ENCODE results near the gene TULP4. TPM values are rescaled to one million over a fixed set of nuclear protein-coding genes. Genes with fewer than 3 reads are reported as not detected.

Gene TULP4
- total RNA-seq, 8 experiments from 2014 or later, result 54.0 to 195 (median 151) TPM

GRCh38 chr6:158485431-158485830 lies 173.2 kb downstream of the TULP4 start:
- ATAC-seq (replicated peaks in 6 of 8), result no peak
- Histone ChIP-seq H3K27ac (no peak overlapping the region), H3K4me3 (no peak overlapping the region), H3K4me1 (replicated peaks in 1 of 2) (no peaks in the 10 kb centered on the region)
- 80 to 100% (median 100%) methylated on average over 1 to 2 of the region's 2 CpGs; no CpG with 5 or more reads in 3 of the 10 experiments for WGBS, 10 experiments
- in situ Hi-C loops (cut with MboI; ENCODE audit: low pct_unique_long_range_greater_than_20kb in 2 of 9, low sequenced_read_pairs in 9 of 9, unreplicated experiment in 9 of 9), result no loop called here

- ATAC-seq (replicated peaks in 6 of 8), result peak in 7 of 8 experiments; percentile 21 to 99 (median 41)
- H3K4me3 ChIP-seq, result no peak overlapping the region
- H3K27ac ChIP-seq, result no peak overlapping the region
- in situ Hi-C loops (cut with MboI; ENCODE audit: low pct_unique_long_range_greater_than_20kb in 2 of 9, low sequenced_read_pairs in 9 of 9, unreplicated experiment in 9 of 9), result no loop called here
- no peaks in the 10 kb centered on the region for H3K4me1 ChIP-seq (replicated peaks in 1 of 2)
- 40 to 100% (median 81%) methylated on average over 1 to 5 of the region's 5 CpGs; no CpG with 5 or more reads in 4 of the 10 experiments for WGBS, 10 experiments
These were observed 175.2 kb downstream of the TULP4 start for GRCh38 chr6:158487495-158487894.

DNA sequence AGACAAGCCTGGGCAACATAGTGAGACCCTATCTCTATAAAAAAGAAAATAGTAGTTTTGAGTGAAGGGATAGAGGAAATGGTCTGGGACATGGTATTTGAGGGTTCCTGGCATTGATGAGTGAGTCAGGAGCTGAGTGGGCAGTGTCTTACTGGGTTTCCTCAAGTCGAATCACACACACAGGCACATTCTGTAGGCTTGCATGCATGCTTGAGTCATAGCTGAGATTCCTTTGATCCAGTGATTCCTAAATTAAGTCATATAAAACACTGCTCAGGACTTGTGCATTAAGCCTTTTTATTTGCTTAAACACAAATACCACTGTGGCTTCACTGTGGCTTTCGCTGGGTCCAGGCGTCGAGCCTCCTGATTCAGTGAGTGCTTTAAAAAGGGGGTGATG lies 175.8 kb downstream of the TULP4 start:
- H3K4me1 ChIP-seq (replicated peaks in 1 of 2), result no peaks in the 10 kb centered on the region
- in situ Hi-C loops (cut with MboI; ENCODE audit: low pct_unique_long_range_greater_than_20kb in 2 of 9, low sequenced_read_pairs in 9 of 9, unreplicated experiment in 9 of 9), result no loop called here
- peak in 6 of 8 experiments; percentile 22 to 100 (median 76) for ATAC-seq (replicated peaks in 6 of 8)
- no peak overlapping the region for H3K4me3 ChIP-seq
- no peak overlapping the region for H3K27ac ChIP-seq
- WGBS, 10 experiments, result 15 to 100% (median 74%) methylated on average over 1 to 4 of the region's 4 CpGs; no CpG with 5 or more reads in 4 of the 10 experiments

DNA sequence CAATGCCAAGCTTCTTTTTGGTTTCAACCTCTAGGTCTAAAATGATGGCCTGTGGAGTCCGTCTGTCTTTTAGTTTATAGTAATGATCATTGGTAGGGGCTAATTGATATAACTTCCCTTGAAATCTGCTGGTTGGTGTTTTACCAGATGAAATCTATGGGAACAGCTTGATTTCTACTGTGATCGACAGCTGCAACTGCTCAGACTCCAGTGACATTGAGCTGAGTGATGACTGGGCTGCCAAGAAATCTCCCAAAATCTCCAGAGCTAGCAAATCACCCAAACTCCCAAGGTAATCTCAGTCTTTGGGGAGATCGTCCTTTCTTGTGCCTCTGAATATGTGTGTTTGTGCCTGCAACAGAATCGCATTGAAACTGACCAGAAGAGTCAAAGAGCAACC lies 177.2 kb downstream of the TULP4 start:
- H3K27ac ChIP-seq, result no peak overlapping the region
- 80 to 100% (median 93%) methylated on average over 1 to 4 of the region's 4 CpGs; no CpG with 5 or more reads in 2 of the 10 experiments for WGBS, 10 experiments
- no peak overlapping the region for H3K4me3 ChIP-seq
- no peaks in the 10 kb centered on the region for H3K4me1 ChIP-seq (replicated peaks in 1 of 2)
- ATAC-seq (replicated peaks in 6 of 8), result no peak
- in situ Hi-C loops (cut with MboI; ENCODE audit: low pct_unique_long_range_greater_than_20kb in 2 of 9, low sequenced_read_pairs in 9 of 9, unreplicated experiment in 9 of 9), result no loop called here

DNA sequence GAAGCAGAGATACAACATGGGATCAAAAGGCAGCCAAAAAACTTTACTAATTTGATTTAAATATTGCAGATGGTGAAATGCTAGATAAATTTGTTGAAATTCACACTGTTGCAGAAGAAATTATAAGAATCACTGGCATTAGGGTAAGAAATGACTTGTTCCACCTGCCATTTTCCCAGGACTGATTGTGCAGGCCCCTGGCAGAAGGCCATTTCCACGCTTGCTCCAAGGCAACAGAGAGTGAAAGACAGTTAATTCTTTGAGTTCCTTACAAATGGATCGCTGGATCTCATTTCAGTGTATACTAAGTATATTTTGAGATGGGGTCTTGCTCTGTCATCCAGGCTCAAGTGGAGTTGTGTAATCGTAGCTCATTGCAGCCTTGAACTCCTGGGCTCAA lies 180.6 kb downstream of the TULP4 start:
- Histone ChIP-seq H3K4me3 (no peak overlapping the region), H3K27ac (no peak overlapping the region), H3K4me1 (replicated peaks in 1 of 2) (no peaks in the 10 kb centered on the region)
- ATAC-seq (replicated peaks in 6 of 8), result no peak
- in situ Hi-C loops (cut with MboI; ENCODE audit: low pct_unique_long_range_greater_than_20kb in 2 of 9, low sequenced_read_pairs in 9 of 9, unreplicated experiment in 9 of 9), result no loop called here
- 89 to 100% (median 100%) methylated on average over 1 to 3 of the region's 3 CpGs; no CpG with 5 or more reads in 2 of the 10 experiments for WGBS, 10 experiments

DNA sequence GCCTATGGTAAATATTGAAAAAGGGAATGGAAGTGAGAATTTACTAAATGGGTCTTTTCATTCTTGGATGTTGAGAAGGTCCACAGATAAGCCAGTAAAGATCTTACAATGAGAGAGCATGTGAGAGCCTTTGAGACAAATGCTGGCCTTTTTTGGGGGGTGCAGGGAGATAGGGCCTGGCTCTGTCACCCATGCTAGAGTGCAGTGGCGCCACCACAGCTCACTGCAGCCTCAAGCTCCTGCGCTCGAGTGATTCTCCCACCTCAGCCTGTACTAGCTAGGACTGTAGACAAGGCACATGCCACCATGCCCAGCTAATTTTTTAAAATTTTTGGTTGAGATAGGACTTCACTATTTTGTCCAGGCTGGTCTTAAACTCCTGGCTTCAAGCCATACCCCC lies 184.4 kb downstream of the TULP4 start:
- H3K4me3 ChIP-seq, result no peak overlapping the region
- no peaks in the 10 kb centered on the region for H3K4me1 ChIP-seq (replicated peaks in 1 of 2)
- no peak overlapping the region for H3K27ac ChIP-seq
- WGBS, 10 experiments, result 85 to 100% (median 90%) methylated on average over 1 to 3 of the region's 3 CpGs; no CpG with 5 or more reads in 4 of the 10 experiments
- in situ Hi-C loops (cut with MboI; ENCODE audit: low pct_unique_long_range_greater_than_20kb in 2 of 9, low sequenced_read_pairs in 9 of 9, unreplicated experiment in 9 of 9), result no loop called here
- no peak for ATAC-seq (replicated peaks in 6 of 8)

DNA sequence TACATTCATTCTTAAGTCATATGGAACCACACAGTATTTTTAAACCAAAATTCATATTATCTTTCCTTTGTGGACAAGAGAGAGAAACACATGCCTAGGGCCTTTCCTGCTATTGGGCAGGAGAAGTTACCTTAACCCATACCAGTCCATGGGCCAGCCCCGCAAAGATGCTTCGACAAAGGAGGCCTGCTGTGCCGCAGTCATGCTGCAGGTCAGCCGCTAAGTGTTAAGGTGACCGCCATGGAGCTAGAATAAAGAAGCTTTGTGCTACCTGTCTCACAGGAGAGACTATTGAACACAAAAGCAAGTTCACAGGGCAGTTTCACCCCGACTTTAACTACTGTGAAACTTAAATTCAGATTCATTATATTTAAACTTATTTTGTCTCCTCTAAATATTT lies 185.4 kb downstream of the TULP4 start:
- H3K4me1 ChIP-seq (replicated peaks in 1 of 2), result no peaks in the 10 kb centered on the region
- H3K27ac ChIP-seq, result no peak overlapping the region
- 75 to 100% (median 91%) methylated on average over 1 to 6 of the region's 6 CpGs; no CpG with 5 or more reads in 3 of the 10 experiments for WGBS, 10 experiments
- ATAC-seq (replicated peaks in 6 of 8), result no peak
- H3K4me3 ChIP-seq, result no peak overlapping the region
- in situ Hi-C loops (cut with MboI; ENCODE audit: low pct_unique_long_range_greater_than_20kb in 2 of 9, low sequenced_read_pairs in 9 of 9, unreplicated experiment in 9 of 9), result no loop called here

DNA sequence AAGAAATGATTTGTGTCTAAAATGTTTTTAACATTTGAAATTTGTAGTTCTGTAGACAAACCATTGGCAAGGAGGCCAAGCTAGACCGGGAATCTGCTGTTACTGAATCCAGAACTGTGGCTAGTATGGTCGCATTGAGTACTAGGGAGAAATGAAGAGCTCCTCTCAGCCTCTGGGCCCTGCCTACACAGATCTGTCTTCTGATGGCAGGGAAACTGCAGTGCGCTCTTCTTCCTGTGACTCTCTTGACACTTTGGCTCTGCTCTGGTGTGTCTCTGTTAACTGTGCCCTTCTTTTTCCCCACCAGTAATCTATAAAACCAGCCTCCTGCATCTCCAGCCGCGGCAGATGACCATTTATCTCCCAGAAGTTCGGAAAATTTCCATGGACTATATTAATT lies 186.1 kb downstream of the TULP4 start:
- Histone ChIP-seq H3K4me1 (replicated peaks in 1 of 2) (no peaks in the 10 kb centered on the region), H3K27ac (no peak overlapping the region), H3K4me3 (no peak overlapping the region)
- WGBS, 10 experiments, result 60 to 100% (median 92%) methylated on average over 1 to 5 of the region's 6 CpGs; no CpG with 5 or more reads in 3 of the 10 experiments
- in situ Hi-C loops (cut with MboI; ENCODE audit: low pct_unique_long_range_greater_than_20kb in 2 of 9, low sequenced_read_pairs in 9 of 9, unreplicated experiment in 9 of 9), result no loop called here
- no peak for ATAC-seq (replicated peaks in 6 of 8)

GRCh38 chr6:158499601-158500000 lies 187.3 kb downstream of the TULP4 start:
- Histone ChIP-seq H3K27ac (no peak overlapping the region), H3K4me1 (replicated peaks in 1 of 2) (no peaks in the 10 kb centered on the region), H3K4me3 (no peak overlapping the region)
- WGBS, 10 experiments, result 83 to 100% (median 100%) methylated on average over 1 of the region's 1 CpG; no CpG with 5 or more reads in 4 of the 10 experiments
- in situ Hi-C loops (cut with MboI; ENCODE audit: low pct_unique_long_range_greater_than_20kb in 2 of 9, low sequenced_read_pairs in 9 of 9, unreplicated experiment in 9 of 9), result no loop called here
- peak in 1 of 8 experiments; percentile 15 for ATAC-seq (replicated peaks in 6 of 8)

- no peak overlapping the region for H3K27ac ChIP-seq
- H3K4me3 ChIP-seq, result no peak overlapping the region
- H3K4me1 ChIP-seq (replicated peaks in 1 of 2), result no peaks in the 10 kb centered on the region
- 17 to 100% (median 83%) methylated on average over 1 to 6 of the region's 8 CpGs; no CpG with 5 or more reads in 1 of the 10 experiments for WGBS, 10 experiments
- in situ Hi-C loops (cut with MboI; ENCODE audit: low pct_unique_long_range_greater_than_20kb in 2 of 9, low sequenced_read_pairs in 9 of 9, unreplicated experiment in 9 of 9), result loop anchor here in 1 of 9 experiments (25.0 kb wide), 1 partner anchor 288 kb away; no protein-coding TSS in a partner anchor
- ATAC-seq (replicated peaks in 6 of 8), result peak in 7 of 8 experiments; percentile 39 to 66 (median 45)
These were observed 187.9 kb downstream of the TULP4 start for GRCh38 chr6:158500016-158500735.

DNA sequence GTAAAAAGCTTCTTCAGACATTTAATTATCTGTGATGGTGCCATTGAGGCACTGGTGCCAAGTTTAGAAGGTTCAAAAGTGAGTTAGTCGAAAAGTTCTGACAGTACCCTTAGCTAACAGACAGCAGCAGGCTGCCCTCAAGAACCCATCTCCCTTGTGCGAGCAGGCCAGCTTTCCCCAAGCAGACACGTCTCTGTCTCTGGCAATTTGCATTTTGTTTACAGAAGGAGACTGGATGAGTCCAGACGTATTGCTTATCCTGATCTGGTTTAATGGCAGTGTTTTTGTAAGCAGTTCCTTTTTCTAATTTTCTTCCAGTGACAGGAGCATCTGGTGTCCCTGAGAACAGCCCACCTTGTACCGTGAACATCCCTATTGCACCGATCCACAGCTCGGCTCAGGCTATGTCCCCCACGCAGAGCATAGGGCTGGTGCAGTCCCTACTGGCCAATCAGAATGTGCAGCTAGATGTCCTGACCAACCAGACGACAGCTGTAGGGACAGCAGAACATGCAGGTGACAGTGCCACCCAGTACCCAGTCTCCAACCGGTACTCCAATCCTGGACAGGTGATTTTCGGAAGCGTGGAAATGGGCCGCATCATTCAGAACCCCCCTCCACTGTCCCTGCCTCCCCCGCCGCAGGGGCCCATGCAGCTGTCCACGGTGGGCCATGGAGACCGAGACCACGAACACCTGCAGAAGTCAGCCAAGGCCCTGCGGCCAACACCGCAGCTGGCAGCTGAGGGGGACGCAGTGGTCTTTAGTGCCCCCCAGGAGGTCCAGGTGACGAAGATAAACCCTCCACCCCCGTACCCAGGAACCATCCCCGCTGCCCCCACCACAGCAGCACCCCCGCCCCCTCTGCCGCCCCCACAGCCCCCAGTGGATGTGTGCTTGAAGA lies 189.3 kb downstream of the TULP4 start:
- H3K4me1 ChIP-seq (replicated peaks in 1 of 2), result no peaks in the 10 kb centered on the region
- WGBS, 10 experiments, result 66 to 100% (median 92%) methylated on average over 1 to 9 of the region's 26 CpGs; no CpG with 5 or more reads in 2 of the 10 experiments
- H3K27ac ChIP-seq, result no peak overlapping the region
- peak in 6 of 8 experiments; percentile 35 to 78 (median 50) for ATAC-seq (replicated peaks in 6 of 8)
- in situ Hi-C loops (cut with MboI; ENCODE audit: low pct_unique_long_range_greater_than_20kb in 2 of 9, low sequenced_read_pairs in 9 of 9, unreplicated experiment in 9 of 9), result loop anchor here in 1 of 9 experiments (25.0 kb wide), 1 partner anchor 289 kb away; no protein-coding TSS in a partner anchor
- no peak overlapping the region for H3K4me3 ChIP-seq

DNA sequence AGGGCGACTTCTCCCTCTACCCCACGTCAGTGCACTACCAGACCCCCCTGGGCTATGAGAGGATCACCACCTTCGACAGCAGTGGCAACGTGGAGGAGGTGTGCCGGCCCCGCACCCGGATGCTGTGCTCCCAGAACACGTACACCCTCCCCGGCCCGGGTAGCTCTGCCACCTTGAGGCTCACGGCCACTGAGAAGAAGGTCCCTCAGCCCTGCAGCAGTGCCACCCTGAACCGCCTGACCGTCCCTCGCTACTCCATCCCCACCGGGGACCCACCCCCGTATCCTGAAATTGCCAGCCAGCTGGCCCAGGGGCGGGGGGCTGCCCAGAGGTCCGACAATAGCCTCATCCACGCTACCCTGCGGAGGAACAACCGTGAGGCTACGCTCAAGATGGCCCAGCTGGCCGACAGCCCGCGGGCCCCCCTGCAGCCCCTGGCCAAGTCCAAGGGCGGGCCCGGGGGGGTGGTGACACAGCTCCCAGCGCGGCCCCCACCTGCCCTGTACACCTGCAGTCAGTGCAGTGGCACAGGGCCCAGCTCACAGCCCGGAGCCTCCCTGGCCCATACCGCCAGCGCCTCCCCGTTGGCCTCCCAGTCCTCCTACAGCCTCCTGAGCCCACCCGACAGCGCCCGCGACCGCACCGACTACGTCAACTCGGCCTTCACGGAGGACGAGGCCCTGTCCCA lies 190.1 kb downstream of the TULP4 start:
- Histone ChIP-seq H3K27ac (no peak overlapping the region), H3K4me3 (no peak overlapping the region), H3K4me1 (replicated peaks in 1 of 2) (no peaks in the 10 kb centered on the region)
- in situ Hi-C loops (cut with MboI; ENCODE audit: low pct_unique_long_range_greater_than_20kb in 2 of 9, low sequenced_read_pairs in 9 of 9, unreplicated experiment in 9 of 9), result loop anchor here in 1 of 9 experiments (25.0 kb wide), 1 partner anchor 290 kb away; no protein-coding TSS in a partner anchor
- ATAC-seq (replicated peaks in 6 of 8), result peak in 3 of 8 experiments; percentile 13 to 30 (median 21)
- WGBS, 10 experiments, result 70 to 100% (median 90%) methylated on average over 1 to 3 of the region's 43 CpGs; no CpG with 5 or more reads in 6 of the 10 experiments
